ENCODE measurements around the gene CCDC149. TPM values are rescaled to one million over a fixed set of nuclear protein-coding genes. Genes with fewer than 3 reads are reported as not detected.

The CCDC149 gene
- total and polyA plus RNA-seq, 7 donors, result 2.1 to 10.8 (median 7.8) TPM

- no peak for ATAC-seq
- intact Hi-C loops (cut with DNase I), result no loop called here
- Histone ChIP-seq H3K9me3 (no peaks in the 10 kb centered on the region), H3K4me3 (no peak overlapping the region), H3K27me3 (ENCODE audit: insufficient read depth in 3 of 3, low read length in 2 of 3) (no peaks in the 10 kb centered on the region), H3K27ac (no peak overlapping the region), H3K4me1 (no peaks in the 10 kb centered on the region), H3K36me3 (ENCODE audit: insufficient read depth in 1 of 2, low read depth in 1 of 2) (peaks cover 2 to 22% of the 10 kb centered on the region in 2 donors)
- TF ChIP-seq CTCF (IDR thresholded peaks at IDR 0.05), result no peak
- no peak for DNase-seq
- WGBS, 3 donors, result 92 to 100% (median 93%) methylated on average over 2 of the region's 2 CpGs
These were observed 99.1 kb downstream of the CCDC149 start for GRCh38 chr4:24813732-24814131.

- Histone ChIP-seq H3K9me3 (no peaks in the 10 kb centered on the region), H3K27ac (no peak overlapping the region), H3K4me1 (no peaks in the 10 kb centered on the region), H3K27me3 (ENCODE audit: insufficient read depth in 3 of 3, low read length in 2 of 3) (no peaks in the 10 kb centered on the region), H3K4me3 (no peak overlapping the region), H3K36me3 (ENCODE audit: insufficient read depth in 1 of 2, low read depth in 1 of 2) (peaks cover 0 to 14% of the 10 kb centered on the region in 2 donors)
- no peak for TF ChIP-seq CTCF (IDR thresholded peaks at IDR 0.05)
- DNase-seq (no peak), ATAC-seq (no peak)
- WGBS, 3 donors, result 92 to 96% (median 94%) methylated on average over 6 of the region's 6 CpGs
- intact Hi-C loops (cut with DNase I), result no loop called here
These were observed 101.8 kb downstream of the CCDC149 start for GRCh38 chr4:24810871-24811631.

- 91 to 95% (median 92%) methylated on average over 6 of the region's 6 CpGs for WGBS, 3 donors
- intact Hi-C loops (cut with DNase I), result no loop called here
- no peak overlapping the region for H3K27ac ChIP-seq
These were observed 102.9 kb downstream of the CCDC149 start for GRCh38 chr4:24809815-24810405.

GRCh38 chr4:24809376-24809775, 103.5 kb downstream of the CCDC149 start:
- 81 to 96% (median 90%) methylated on average over 2 of the region's 2 CpGs for WGBS, 3 donors
- intact Hi-C loops (cut with DNase I), result no loop called here
- no peaks in the 10 kb centered on the region for H3K9me3 ChIP-seq
- ATAC-seq (no peak), DNase-seq (no peak)
- TF ChIP-seq CTCF (IDR thresholded peaks at IDR 0.05), result no peak
- no peak overlapping the region for H3K4me3 ChIP-seq
- no peaks in the 10 kb centered on the region for H3K27me3 ChIP-seq (ENCODE audit: insufficient read depth in 3 of 3, low read length in 2 of 3)
- no peaks in the 10 kb centered on the region for H3K4me1 ChIP-seq
- no peak overlapping the region for H3K27ac ChIP-seq
- H3K36me3 ChIP-seq (ENCODE audit: insufficient read depth in 1 of 2, low read depth in 1 of 2), result peaks cover 0 to 14% of the 10 kb centered on the region in 2 donors

More at GRCh38 chr4:24809815-24810405, 102.9 kb downstream of the CCDC149 start:
- DNase-seq (no peak), ATAC-seq (no peak)
- Histone ChIP-seq H3K4me3 (no peak overlapping the region), H3K36me3 (ENCODE audit: insufficient read depth in 1 of 2, low read depth in 1 of 2) (peaks cover 0 to 14% of the 10 kb centered on the region in 2 donors), H3K9me3 (no peaks in the 10 kb centered on the region), H3K27me3 (ENCODE audit: insufficient read depth in 3 of 3, low read length in 2 of 3) (no peaks in the 10 kb centered on the region), H3K4me1 (no peaks in the 10 kb centered on the region)
- TF ChIP-seq CTCF (IDR thresholded peaks at IDR 0.05), result no peak

All from psoas muscle (tissue), 8 donors.